Transverse colon (tissue), 4 donors: ENCODE measurements around the gene CHD3. TPM values are rescaled to one million over a fixed set of nuclear protein-coding genes. Genes with fewer than 3 reads are reported as not detected.
A peak's percentile ranks its signal among the peaks of the same experiment; 100 is the strongest.

Experiments used
- DNase-seq: peaks from one replicate; pipeline ENCODE4 v3.0.0-alpha.2; 2019
- H3K27ac ChIP-seq, 4 donors: fragments of 200-600 bp; sonication (generic); 2 replicates each; pipeline ENCODE4 v1.5.1; 2016 to 2018; ENCODE audit warnings: inconsistent platforms in 4 of 4
- H3K27me3 ChIP-seq: fragments of 200-600 bp; sonication (generic); 2 replicates; pipeline ENCODE4 v1.5.1; 2017; ENCODE audit warnings: inconsistent platforms
- H3K36me3 ChIP-seq, 4 donors: fragments of 200-600 bp; sonication (generic); 2 replicates each; pipeline ENCODE4 v1.5.1; 2017 to 2019; ENCODE audit warnings: inconsistent platforms in 4 of 4
- H3K4me1 ChIP-seq, 4 donors: fragments of 200-600 bp; sonication (generic); 2 replicates each; pipeline ENCODE4 v1.5.1; 2017 to 2020; ENCODE audit warnings: inconsistent platforms in 4 of 4
- H3K4me3 ChIP-seq, 4 donors: fragments of 200-600 bp; sonication (generic); 1 replicate in 1 of 4; 2 replicates in 3 of 4; pipeline versions ENCODE4 v1.5.1 to v1.6.1; 2017 to 2019; ENCODE audit warnings: inconsistent platforms in 4 of 4
- H3K9me3 ChIP-seq, 2 donors: fragments of 200-600 bp; sonication (generic); 2 replicates each; pipeline ENCODE4 v1.5.1; 2017 to 2019; ENCODE audit warnings: inconsistent platforms in 2 of 2
- CTCF ChIP-seq, 5 experiments: fragments of 200-600 bp in 3 of 5; fragments of 450-650 bp in 2 of 5; sonication (generic) in 3 of 5; IDR thresholded peaks; 1 replicate in 2 of 5; 2 replicates in 3 of 5; pipeline ENCODE4 v1.5.1; 2016 to 2017; ENCODE audit warnings: antibody characterized with exemption in 5 of 5, inconsistent platforms in 3 of 5, mild to moderate bottlenecking in 2 of 5, moderate library complexity in 1 of 5
- EP300 ChIP-seq: sonication (generic); formaldehyde crosslinking; IDR thresholded peaks from one replicate; pipeline ENCODE4 v1.6.1; 2017; ENCODE audit warnings: antibody characterized with exemption, low read depth
- POLR2A ChIP-seq: fragments of 450-650 bp; IDR thresholded peaks from one replicate; pipeline ENCODE4 v1.6.1; 2016; ENCODE audit warnings: antibody characterized with exemption, mild to moderate bottlenecking, moderate library complexity
- POLR2AphosphoS5 ChIP-seq, 3 donors: sonication (generic); formaldehyde crosslinking; IDR thresholded peaks; one replicate each; pipeline ENCODE4 v1.6.1; 2016; ENCODE audit warnings: antibody characterized with exemption in 3 of 3
- WGBS, 2 donors: methylation state at CpG; one replicate each; pipeline ENCODE4 v1.1.5; 2018; ENCODE audit warnings: low coverage in 1 of 2; 5-methylcytosine and 5-hydroxymethylcytosine counted together
- in situ Hi-C, 4 donors: fragments of 200-750 bp; cut with MboI; loops; one replicate each; pipeline versions ENCODE4 v1.15.0 to v1.15.1; 2017; ENCODE audit warnings: low sequenced_read_pairs in 3 of 4, low pct_ligation_motif_present in 1 of 4, low pct_unique_long_range_greater_than_20kb in 1 of 4
- intact Hi-C: fragments of 100-400 bp; cut with DNase I; formaldehyde crosslinking; loops from one replicate; pipeline ENCODE4 v1.15.1; 2023; ENCODE audit warnings: low total_unique reads
- total RNA-seq, 4 donors: library from RNA; depleted of rRNA; stranded (reverse); fragments of >200 nt; gene quantifications; one replicate each; pipeline ENCODE4 v1.1.0, GENCODE V29; 2016

Gene CHD3
- total RNA-seq, 4 donors from 2014 or later, result 53.0 to 71.6 (median 62.0) TPM

GRCh38 chr17:7843257-7843535 is 45.4 kb upstream of the CHD3 start:
- Histone ChIP-seq H3K36me3 (peaks cover 0 to 26% (median 6%) of the 10 kb centered on the region in 4 donors), H3K4me3 (peak overlapping the region; percentile 45 to 78 (median 59)), H3K27ac (peak overlapping the region; percentile 97 to 99 (median 99)), H3K4me1 (peaks cover 32 to 64% (median 41%) of the 10 kb centered on the region in 4 donors), H3K9me3 (no peaks in the 10 kb centered on the region), H3K27me3 (no peaks in the 10 kb centered on the region)
- in situ Hi-C loops, result no loop called here
- DNase-seq, result no peak
- TF ChIP-seq POLR2AphosphoS5 (IDR thresholded peaks at IDR 0.05) (no peak), EP300 (no peak), CTCF (IDR thresholded peaks at IDR 0.05) (no peak), POLR2A (no peak)
- intact Hi-C loops, result loop anchor here (2.0 to 5.0 kb wide), 2 partner anchors 14 to 601 kb away; partner anchors contain the start of genes GABARAP and NAA38
- WGBS, 2 donors, result 1% methylated on average over 17 of the region's 17 CpGs; no CpG with 5 or more reads in 1 of the 2 donors

- peaks cover 0 to 31% (median 7%) of the 10 kb centered on the region in 4 donors for H3K36me3 ChIP-seq
- WGBS, 2 donors, result 0 to 1% methylated on average over 3 to 49 of the region's 61 CpGs
- H3K9me3 ChIP-seq, result no peaks in the 10 kb centered on the region
- intact Hi-C loops, result loop anchor here (2.0 to 5.0 kb wide), 2 partner anchors 13 to 601 kb away; partner anchors contain the start of genes GABARAP and NAA38
- TF ChIP-seq CTCF (IDR thresholded peaks at IDR 0.05) (no peak), POLR2AphosphoS5 (IDR thresholded peaks at IDR 0.05) (peak; percentile 52 to 84 (median 82)), EP300 (no peak), POLR2A (peak; percentile 92)
- H3K27ac ChIP-seq, result peak overlapping the region; percentile 97 to 99 (median 99)
- H3K4me3 ChIP-seq, result peak overlapping the region; percentile 45 to 78 (median 59)
- H3K4me1 ChIP-seq, result peaks cover 30 to 60% (median 36%) of the 10 kb centered on the region in 4 donors
- H3K27me3 ChIP-seq, result no peaks in the 10 kb centered on the region
- peak; percentile 91 for DNase-seq
- in situ Hi-C loops, result no loop called here
Measured at GRCh38 chr17:7843536-7844291, 44.9 kb upstream of the CHD3 start.

- 0 to 1% methylated on average over 2 to 35 of the region's 71 CpGs for WGBS, 2 donors
- intact Hi-C loops, result loop anchor here (5.0 kb wide), 1 partner anchor 602 kb away; the partner anchor contains the start of gene GABARAP
- no peaks in the 10 kb centered on the region for H3K9me3 ChIP-seq
- H3K27ac ChIP-seq, result peak overlapping the region; percentile 97 to 99 (median 99)
- peak; percentile 94 for DNase-seq
- H3K4me3 ChIP-seq, result peak overlapping the region; percentile 45 to 78 (median 59)
- H3K27me3 ChIP-seq, result no peaks in the 10 kb centered on the region
- peaks cover 22 to 53% (median 28%) of the 10 kb centered on the region in 4 donors for H3K4me1 ChIP-seq
- peaks cover 0 to 39% (median 10%) of the 10 kb centered on the region in 4 donors for H3K36me3 ChIP-seq
- in situ Hi-C loops, result no loop called here
- TF ChIP-seq POLR2AphosphoS5 (IDR thresholded peaks at IDR 0.05) (peak; percentile 85 to 98 (median 92)), CTCF (IDR thresholded peaks at IDR 0.05) (no peak), EP300 (no peak), POLR2A (peak; percentile 75)
Measured at GRCh38 chr17:7844292-7845154, 44.1 kb upstream of the CHD3 start.
